ENCODE results near the gene AFAP1L2.
A peak's percentile ranks its signal among the peaks of the same experiment; 100 is the strongest.

Gene AFAP1L2

DNA sequence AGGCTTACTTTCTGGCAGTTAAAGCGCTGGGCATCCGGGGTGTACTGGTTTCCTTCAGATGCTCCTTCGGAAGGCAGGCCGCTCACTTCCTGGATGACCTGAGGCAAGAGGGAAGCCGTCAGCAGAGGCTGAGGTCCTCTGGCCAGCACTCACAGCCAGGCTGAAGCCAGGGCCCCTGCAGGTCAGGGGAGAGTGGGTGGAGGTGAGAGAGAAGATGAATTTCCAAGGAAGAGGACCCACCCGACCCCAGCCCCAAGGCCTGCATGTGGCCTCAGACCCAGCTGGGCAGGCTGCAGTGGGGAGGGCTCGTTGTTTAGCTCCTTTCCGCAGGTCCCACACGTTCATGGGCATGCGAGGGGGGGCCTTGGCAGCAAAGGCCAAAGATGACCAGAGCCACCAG lies 94.0 kb downstream of the AFAP1L2 start:
- no peak for DNase-seq (ENCODE audit: low spot score)

DNA sequence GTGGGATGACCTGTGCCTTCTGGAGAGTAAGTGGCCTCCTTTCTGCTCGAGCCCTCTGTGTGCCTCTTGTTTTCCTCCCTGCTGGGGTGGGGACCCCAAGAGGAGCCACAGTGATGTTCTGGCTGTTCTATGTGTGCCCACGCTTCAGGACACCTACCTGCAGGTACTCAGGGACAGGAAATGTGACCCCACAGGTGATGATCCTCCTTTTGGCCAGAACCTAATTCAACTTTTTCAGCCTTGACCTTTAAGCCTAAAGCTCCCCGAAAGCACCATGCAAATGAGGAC lies 95.0 kb downstream of the AFAP1L2 start:
- DNase-seq (ENCODE audit: low spot score), result no peak

GRCh38 chr10:114308531-114309363 lies 95.6 kb downstream of the AFAP1L2 start:
- DNase-seq (ENCODE audit: low spot score), result no peak

DNA sequence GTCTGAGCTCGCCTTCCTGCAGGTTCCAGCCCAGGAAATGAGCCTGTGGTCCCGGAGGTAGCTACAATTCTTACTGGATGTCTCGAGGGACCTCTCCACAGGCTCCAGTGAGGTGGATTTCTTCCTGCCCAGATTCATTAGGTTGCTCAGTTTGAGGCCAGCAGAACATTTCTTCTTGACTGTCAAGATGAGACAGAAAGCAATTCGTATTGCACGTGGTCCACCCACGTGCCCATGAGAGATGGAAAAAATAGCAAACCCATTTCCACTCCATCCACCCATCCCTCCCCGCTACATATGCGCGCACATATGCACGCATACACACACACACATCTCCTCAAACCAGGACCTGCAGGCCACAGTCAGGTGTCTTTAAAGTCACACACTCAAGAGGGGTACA lies 96.6 kb downstream of the AFAP1L2 start:
- no peak for DNase-seq (ENCODE audit: low spot score)

- no peak for DNase-seq (ENCODE audit: low spot score)
Measured at GRCh38 chr10:114306116-114306973, 98.0 kb downstream of the AFAP1L2 start.

- DNase-seq (ENCODE audit: low spot score), result no peak
Measured at GRCh38 chr10:114305521-114305925, 98.8 kb downstream of the AFAP1L2 start.

GRCh38 chr10:114304571-114305421 lies 99.5 kb downstream of the AFAP1L2 start:
- no peak for DNase-seq (ENCODE audit: low spot score)

DNA sequence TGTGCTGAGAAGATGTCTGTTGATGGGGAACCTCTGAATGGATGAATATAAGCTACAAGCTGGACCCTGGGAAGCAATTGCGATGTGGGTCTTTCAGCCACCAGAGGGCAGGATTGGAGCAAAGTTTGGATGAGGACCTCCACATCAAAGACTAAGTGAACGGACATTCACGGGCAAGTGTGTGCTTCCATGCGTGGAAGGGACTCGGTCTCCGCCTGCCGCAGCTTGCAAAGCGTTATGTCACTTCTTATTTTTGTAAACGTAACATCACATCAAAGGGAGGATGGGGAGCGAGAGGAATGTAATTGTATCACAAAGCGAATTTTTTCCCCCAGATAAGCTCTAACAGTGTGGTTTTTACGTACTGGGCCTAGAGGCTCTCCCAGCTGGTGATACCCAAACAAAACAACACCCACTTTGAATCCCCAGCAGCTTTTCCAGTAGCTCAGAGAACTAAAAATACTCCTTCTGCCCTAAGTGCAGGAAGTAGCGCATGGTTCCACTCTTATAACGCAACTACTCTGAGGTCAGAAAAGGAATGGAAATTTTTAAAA lies 100.2 kb downstream of the AFAP1L2 start:
- DNase-seq (ENCODE audit: low spot score), result peak; percentile 34

- DNase-seq (ENCODE audit: low spot score), result no peak
Measured at GRCh38 chr10:114303556-114303955, 100.7 kb downstream of the AFAP1L2 start.

- no peak for DNase-seq (ENCODE audit: low spot score)
Measured at GRCh38 chr10:114301951-114302710, 102.2 kb downstream of the AFAP1L2 start.

- no peak for DNase-seq (ENCODE audit: low spot score)
Measured at GRCh38 chr10:114301177-114301576, 103.1 kb downstream of the AFAP1L2 start.

DNA sequence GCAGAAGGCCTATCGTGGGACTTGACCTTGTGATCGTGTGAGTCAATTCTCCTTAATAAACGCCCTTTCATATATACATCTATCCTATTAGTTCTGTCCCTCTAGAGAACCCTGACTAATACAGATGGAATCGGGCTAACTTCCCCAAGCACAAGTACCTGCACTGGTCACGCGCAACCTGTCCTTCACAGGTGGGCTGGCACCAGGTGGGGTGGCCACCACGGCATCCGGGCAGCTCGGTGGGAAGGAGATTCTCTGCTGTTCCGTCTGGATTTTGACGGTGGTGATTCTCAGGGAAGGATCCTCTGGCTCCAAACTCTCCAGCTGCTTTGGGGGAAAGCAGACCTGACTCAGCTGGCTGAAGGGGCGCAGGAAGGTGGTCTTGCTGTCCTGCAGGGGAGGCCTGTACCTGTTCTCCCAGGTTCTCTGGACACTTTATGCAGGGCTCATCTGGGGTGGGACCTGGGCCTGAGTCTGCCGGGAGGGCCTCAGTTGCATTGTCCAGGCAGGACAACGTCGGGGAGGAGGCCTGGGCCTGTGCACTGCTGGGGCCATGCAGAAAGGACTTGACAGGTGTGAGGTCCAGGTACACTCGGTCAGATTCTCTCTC lies 104.2 kb downstream of the AFAP1L2 start:
- DNase-seq (ENCODE audit: low spot score), result no peak

DNA sequence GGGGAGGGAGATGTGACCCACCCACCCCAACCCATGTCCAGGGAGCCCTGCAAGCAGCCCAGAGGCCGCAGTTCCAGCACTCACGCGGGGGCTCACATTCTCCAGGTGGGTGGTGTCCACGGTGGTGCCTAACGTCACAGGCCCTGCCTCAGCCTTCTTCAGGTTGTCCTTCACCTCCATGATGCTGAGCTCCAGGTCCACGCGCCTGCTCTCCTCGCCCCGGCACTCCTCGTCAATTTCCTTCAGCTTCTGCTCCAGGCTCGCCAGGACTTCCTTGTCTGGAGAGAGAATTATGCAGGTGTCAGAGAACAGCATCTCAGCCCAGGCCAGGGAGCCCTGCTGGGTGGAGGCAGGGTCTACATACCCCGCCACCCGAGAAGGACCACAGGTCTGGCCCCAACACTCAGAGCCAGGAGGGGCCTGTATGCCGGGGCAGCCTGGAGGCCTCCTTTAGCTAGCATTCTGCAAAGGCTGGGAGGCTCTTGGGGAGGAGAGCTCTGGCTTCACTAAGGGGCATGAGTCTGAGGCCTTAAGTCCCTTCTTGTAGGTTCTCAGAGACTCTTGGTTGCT lies 107.1 kb downstream of the AFAP1L2 start:
- no peak for DNase-seq (ENCODE audit: low spot score)

DNA sequence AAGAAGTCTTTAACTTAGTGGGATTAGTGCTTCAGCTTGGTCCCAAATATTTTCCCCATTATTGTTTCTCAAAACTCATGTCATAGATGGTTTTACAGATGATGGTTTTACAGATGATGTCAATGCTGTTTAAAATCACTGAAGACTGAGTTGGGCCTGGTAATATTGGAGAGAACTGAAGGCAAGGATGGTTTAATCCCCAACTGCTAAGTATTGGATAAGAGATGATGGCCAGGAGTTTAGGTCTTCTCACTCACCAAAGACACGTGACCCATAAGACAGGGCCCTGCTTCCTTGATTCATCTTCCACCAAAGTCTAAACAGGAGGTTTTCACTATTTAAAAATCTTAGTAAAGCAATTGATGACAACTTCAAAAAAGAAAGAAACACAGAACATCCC lies 108.9 kb downstream of the AFAP1L2 start:
- no peak for DNase-seq (ENCODE audit: low spot score)

- no peak for DNase-seq (ENCODE audit: low spot score)
Measured at GRCh38 chr10:114294549-114294948, 109.8 kb downstream of the AFAP1L2 start.

DNA sequence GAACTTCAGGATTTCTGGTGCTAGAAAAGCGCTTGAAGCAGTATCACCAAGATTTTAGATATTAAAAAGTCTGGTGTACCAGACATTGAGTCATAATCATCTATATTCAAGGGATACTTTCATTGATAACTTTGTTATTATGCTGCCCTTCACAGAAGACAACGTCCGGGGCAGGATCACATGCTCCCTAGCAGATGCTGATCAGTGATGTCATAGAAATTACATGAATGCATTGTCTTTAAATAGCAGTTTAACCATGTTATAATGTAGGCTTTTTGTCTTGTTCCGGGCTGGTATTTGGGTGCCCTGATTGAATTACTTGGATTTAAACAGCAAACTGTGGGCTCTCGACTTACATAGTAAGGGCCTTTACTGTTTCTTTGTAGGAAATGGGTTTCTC lies 111.2 kb downstream of the AFAP1L2 start:
- no peak for DNase-seq (ENCODE audit: low spot score)

DNA sequence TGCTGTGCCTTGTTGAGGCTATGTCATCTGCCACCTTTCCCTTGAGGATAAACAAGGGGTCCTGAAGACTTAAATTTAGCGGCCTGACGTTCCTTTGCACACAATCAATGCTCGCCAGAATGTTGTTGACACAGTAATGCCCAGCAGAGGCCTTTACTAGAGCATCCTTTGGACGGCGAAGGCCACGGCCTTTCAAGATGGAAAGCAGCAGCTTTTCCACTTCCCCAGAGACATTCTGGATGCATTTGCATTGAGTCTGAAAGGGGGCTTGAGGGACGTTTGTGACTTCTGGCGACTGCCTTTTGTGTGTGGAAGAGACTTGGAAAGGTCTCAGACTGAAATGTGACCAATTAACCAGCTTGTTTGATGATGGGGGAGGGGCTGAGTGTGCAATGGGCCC lies 112.8 kb downstream of the AFAP1L2 start:
- DNase-seq (ENCODE audit: low spot score), result no peak

GRCh38 chr10:114291076-114291475 lies 113.2 kb downstream of the AFAP1L2 start:
- DNase-seq (ENCODE audit: low spot score), result no peak

- DNase-seq (ENCODE audit: low spot score), result no peak
Measured at GRCh38 chr10:114290038-114290437, 114.3 kb downstream of the AFAP1L2 start.

DNA sequence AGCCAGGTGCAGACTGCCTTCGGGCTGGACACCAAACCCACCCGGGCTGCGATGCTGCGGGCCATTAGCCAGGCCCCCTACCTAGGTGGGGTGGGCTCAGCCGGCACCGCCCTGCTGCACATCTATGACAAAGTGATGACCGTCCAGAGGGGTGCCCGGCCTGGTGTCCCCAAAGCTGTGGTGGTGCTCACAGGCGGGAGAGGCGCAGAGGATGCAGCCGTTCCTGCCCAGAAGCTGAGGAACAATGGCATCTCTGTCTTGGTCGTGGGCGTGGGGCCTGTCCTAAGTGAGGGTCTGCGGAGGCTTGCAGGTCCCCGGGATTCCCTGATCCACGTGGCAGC lies 115.2 kb downstream of the AFAP1L2 start:
- DNase-seq (ENCODE audit: low spot score), result no peak

Data from D341Med (cell line).